WTC11 (cell line): ENCODE results near the gene DUSP1. TPM values are rescaled to one million over a fixed set of nuclear protein-coding genes. Genes with fewer than 3 reads are reported as not detected.

Source experiments
- ATAC-seq: fragments of 200-7000 bp; cut with Tn5 transposase; 2 replicates; pipeline ENCODE4 v1.10.0; 2021; ENCODE audit warnings: mild to moderate bottlenecking, moderate library complexity
- CTCF ChIA-PET: fragments of 300-600 bp; sonication (Branson Sonifier 250); formaldehyde crosslinking; loops from one replicate; lab custom pipeline; 2021; ENCODE audit warnings: antibody characterized with exemption; lab: Charles Lee
- POLR2A ChIA-PET: fragments of 350-600 bp; sonication (Branson Sonifier 250); formaldehyde crosslinking; loops from one replicate; lab custom pipeline; 2021; ENCODE audit warnings: antibody characterized with exemption; lab: Charles Lee
- DNase-seq: peaks from one replicate; pipeline ENCODE4 v3.0.0; 2021; ENCODE audit warnings: low spot score
- H3K27ac Mint-ChIP-seq: 2 replicates; pipeline ENCODE4 v1.8.0; 2021; ENCODE audit warnings: mixed read lengths
- H3K27me3 Mint-ChIP-seq: 2 replicates; pipeline ENCODE4 v1.8.0; 2021; ENCODE audit warnings: low read depth, mild to moderate bottlenecking, moderate library complexity, mixed read lengths
- H3K36me3 Mint-ChIP-seq: 2 replicates; pipeline ENCODE4 v1.8.0; 2021; ENCODE audit warnings: mixed read lengths
- H3K4me1 Mint-ChIP-seq: 2 replicates; pipeline ENCODE4 v1.8.0; 2022; ENCODE audit warnings: mixed read lengths
- H3K4me3 Mint-ChIP-seq: 2 replicates; pipeline ENCODE4 v1.8.0; 2021; ENCODE audit warnings: mild to moderate bottlenecking, moderate library complexity, mixed read lengths
- H3K9me3 Mint-ChIP-seq: 2 replicates; pipeline ENCODE4 v1.8.0; 2021; ENCODE audit warnings: mixed read lengths
- EMX1 ChIP-seq: fragments of 250-450 bp; sonication (Bioruptor Pico); IDR thresholded peaks from 2 replicates; pipeline ENCODE4 v1.8.0; 2021; ENCODE audit warnings: mild to moderate bottlenecking
- FOXK1 ChIP-seq: sonication (generic); formaldehyde crosslinking; IDR thresholded peaks from 2 replicates; pipeline ENCODE4 v1.8.0; 2022; ENCODE audit warnings: mild to moderate bottlenecking, moderate library complexity, missing genetic modification reagents
- GRHL2 ChIP-seq: fragments of 250-450 bp; sonication (Bioruptor Pico); IDR thresholded peaks from 2 replicates; pipeline ENCODE4 v1.8.0; 2022; ENCODE audit warnings: mild to moderate bottlenecking, moderate library complexity; ENCODE audit not compliant: insufficient replicate concordance, severe bottlenecking
- NFATC4 ChIP-seq: fragments of 250-450 bp; sonication (Bioruptor Pico); IDR thresholded peaks from 2 replicates; pipeline ENCODE4 v1.9.0; 2021; ENCODE audit warnings: mild to moderate bottlenecking
- ZBTB21 ChIP-seq: sonication (generic); formaldehyde crosslinking; IDR thresholded peaks from 2 replicates; pipeline ENCODE4 v1.8.1; 2023; ENCODE audit warnings: mild to moderate bottlenecking, missing genetic modification reagents, borderline replicate concordance
- ZNF232 ChIP-seq: sonication (generic); formaldehyde crosslinking; IDR thresholded peaks from 2 replicates; pipeline ENCODE4 v1.8.0; 2022; ENCODE audit warnings: mild to moderate bottlenecking, missing genetic modification reagents
- total RNA-seq: library from RNA; stranded (reverse); gene quantifications from 3 replicates; pipeline ENCODE4 v1.2.3, GENCODE V29; 2021
- TF ChIP-seq, protein P1 (sequence below): sonication (generic); formaldehyde crosslinking; IDR thresholded peaks from 2 replicates; pipeline ENCODE4 v1.8.0; 2022; ENCODE audit warnings: mild to moderate bottlenecking, missing genetic modification reagents
- TF ChIP-seq, protein P2 (sequence below): fragments of 250-450 bp; sonication (Bioruptor Pico); IDR thresholded peaks from 2 replicates; pipeline ENCODE4 v1.9.0; 2021; ENCODE audit warnings: moderate library complexity, mild to moderate bottlenecking, inconsistent platforms, borderline replicate concordance
- TF ChIP-seq, protein P3 (sequence below): fragments of 200-600 bp; IDR thresholded peaks from 2 replicates; pipeline ENCODE4 v1.8.0; 2022; ENCODE audit warnings: antibody characterized with exemption
- TF ChIP-seq, protein P4 (sequence below): sonication (generic); formaldehyde crosslinking; IDR thresholded peaks from 2 replicates; pipeline ENCODE4 v1.8.0; 2023; ENCODE audit warnings: missing genetic modification reagents, mild to moderate bottlenecking, borderline replicate concordance
- TF ChIP-seq, protein P5 (sequence below): fragments of 250-450 bp; sonication (Bioruptor Pico); conservative IDR thresholded peaks from 2 replicates; pipeline ENCODE4 v1.9.0; 2021; ENCODE audit warnings: mild to moderate bottlenecking
- TF ChIP-seq, protein P6 (sequence below): sonication (generic); formaldehyde crosslinking; conservative IDR thresholded peaks from 2 replicates; pipeline ENCODE4 v1.8.1; 2022; ENCODE audit warnings: mild to moderate bottlenecking, missing genetic modification reagents
- TF ChIP-seq, protein P7 (sequence below): sonication (generic); formaldehyde crosslinking; IDR thresholded peaks from 2 replicates; pipeline ENCODE4 v1.8.1; 2023; ENCODE audit warnings: mild to moderate bottlenecking, moderate library complexity, missing genetic modification reagents
- TF ChIP-seq, protein P8 (sequence below): sonication (generic); formaldehyde crosslinking; IDR thresholded peaks from 2 replicates; pipeline ENCODE4 v1.8.1; 2022; ENCODE audit warnings: mild to moderate bottlenecking, missing genetic modification reagents, moderate library complexity, borderline replicate concordance

DUSP1 gene
- total RNA-seq, 1 experiment from 2014 or later, result 9.5 TPM

DNA sequence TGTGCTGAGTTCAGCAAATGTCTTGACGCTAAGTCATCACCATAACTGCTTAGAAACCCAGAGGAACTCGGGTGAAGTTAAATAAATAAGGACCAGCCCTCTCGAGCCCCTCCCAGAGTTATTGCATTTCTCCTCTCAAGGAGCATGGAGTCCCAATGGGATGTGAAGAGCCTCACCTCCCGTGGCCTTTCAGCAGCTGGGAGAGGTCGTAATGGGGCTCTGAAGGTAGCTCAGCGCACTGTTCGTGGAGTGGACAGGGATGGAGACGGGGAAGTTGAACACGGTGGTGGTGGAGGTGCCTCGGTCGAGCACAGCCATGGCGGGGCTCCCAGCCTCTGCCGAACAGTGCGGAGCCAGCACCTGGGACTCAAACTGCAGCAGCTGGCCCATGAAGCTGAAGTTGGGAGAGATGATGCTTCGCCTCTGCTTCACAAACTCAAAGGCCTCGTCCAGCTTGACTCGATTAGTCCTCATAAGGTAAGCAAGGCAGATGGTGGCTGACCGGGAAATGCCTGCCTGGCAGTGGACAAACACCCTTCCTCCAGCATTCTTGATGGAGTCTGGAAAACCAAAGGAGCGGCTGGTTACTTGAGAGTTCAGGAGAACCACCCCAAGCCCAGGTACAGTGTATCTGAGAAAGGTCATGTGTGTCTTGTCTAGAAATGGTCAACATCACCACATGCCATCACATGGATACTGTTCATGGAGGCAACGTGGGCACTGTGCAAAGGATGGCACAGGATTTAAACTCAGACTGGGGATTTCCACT lies 2.2 kb downstream of the DUSP1 start:
- peaks cover 27% of the 10 kb centered on the region for H3K27me3 Mint-ChIP-seq
- no peaks in the 10 kb centered on the region for H3K9me3 Mint-ChIP-seq
- ATAC-seq (no peak), DNase-seq (no peak)
- no peak overlapping the region for H3K27ac Mint-ChIP-seq
- TF ChIP-seq, protein P1, sequence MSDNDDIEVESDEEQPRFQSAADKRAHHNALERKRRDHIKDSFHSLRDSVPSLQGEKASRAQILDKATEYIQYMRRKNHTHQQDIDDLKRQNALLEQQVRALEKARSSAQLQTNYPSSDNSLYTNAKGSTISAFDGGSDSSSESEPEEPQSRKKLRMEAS, result no peak
- TF ChIP-seq, protein P2, sequence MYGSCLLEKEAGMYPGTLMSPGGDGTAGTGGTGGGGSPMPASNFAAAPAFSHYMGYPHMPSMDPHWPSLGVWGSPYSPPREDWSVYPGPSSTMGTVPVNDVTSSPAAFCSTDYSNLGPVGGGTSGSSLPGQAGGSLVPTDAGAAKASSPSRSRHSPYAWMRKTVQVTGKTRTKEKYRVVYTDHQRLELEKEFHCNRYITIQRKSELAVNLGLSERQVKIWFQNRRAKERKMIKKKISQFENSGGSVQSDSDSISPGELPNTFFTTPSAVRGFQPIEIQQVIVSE (CRISPR knock-in tag), result no peak
- TF ChIP-seq EMX1 (CRISPR knock-in tag) (no peak), GRHL2 (CRISPR knock-in tag) (no peak), ZNF232 (CRISPR knock-in tag) (no peak), FOXK1 (CRISPR knock-in tag) (no peak), NFATC4 (CRISPR knock-in tag) (no peak), ZBTB21 (CRISPR knock-in tag) (no peak)
- TF ChIP-seq, protein P3, sequence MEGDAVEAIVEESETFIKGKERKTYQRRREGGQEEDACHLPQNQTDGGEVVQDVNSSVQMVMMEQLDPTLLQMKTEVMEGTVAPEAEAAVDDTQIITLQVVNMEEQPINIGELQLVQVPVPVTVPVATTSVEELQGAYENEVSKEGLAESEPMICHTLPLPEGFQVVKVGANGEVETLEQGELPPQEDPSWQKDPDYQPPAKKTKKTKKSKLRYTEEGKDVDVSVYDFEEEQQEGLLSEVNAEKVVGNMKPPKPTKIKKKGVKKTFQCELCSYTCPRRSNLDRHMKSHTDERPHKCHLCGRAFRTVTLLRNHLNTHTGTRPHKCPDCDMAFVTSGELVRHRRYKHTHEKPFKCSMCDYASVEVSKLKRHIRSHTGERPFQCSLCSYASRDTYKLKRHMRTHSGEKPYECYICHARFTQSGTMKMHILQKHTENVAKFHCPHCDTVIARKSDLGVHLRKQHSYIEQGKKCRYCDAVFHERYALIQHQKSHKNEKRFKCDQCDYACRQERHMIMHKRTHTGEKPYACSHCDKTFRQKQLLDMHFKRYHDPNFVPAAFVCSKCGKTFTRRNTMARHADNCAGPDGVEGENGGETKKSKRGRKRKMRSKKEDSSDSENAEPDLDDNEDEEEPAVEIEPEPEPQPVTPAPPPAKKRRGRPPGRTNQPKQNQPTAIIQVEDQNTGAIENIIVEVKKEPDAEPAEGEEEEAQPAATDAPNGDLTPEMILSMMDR, result no peak
- TF ChIP-seq, protein P4, sequence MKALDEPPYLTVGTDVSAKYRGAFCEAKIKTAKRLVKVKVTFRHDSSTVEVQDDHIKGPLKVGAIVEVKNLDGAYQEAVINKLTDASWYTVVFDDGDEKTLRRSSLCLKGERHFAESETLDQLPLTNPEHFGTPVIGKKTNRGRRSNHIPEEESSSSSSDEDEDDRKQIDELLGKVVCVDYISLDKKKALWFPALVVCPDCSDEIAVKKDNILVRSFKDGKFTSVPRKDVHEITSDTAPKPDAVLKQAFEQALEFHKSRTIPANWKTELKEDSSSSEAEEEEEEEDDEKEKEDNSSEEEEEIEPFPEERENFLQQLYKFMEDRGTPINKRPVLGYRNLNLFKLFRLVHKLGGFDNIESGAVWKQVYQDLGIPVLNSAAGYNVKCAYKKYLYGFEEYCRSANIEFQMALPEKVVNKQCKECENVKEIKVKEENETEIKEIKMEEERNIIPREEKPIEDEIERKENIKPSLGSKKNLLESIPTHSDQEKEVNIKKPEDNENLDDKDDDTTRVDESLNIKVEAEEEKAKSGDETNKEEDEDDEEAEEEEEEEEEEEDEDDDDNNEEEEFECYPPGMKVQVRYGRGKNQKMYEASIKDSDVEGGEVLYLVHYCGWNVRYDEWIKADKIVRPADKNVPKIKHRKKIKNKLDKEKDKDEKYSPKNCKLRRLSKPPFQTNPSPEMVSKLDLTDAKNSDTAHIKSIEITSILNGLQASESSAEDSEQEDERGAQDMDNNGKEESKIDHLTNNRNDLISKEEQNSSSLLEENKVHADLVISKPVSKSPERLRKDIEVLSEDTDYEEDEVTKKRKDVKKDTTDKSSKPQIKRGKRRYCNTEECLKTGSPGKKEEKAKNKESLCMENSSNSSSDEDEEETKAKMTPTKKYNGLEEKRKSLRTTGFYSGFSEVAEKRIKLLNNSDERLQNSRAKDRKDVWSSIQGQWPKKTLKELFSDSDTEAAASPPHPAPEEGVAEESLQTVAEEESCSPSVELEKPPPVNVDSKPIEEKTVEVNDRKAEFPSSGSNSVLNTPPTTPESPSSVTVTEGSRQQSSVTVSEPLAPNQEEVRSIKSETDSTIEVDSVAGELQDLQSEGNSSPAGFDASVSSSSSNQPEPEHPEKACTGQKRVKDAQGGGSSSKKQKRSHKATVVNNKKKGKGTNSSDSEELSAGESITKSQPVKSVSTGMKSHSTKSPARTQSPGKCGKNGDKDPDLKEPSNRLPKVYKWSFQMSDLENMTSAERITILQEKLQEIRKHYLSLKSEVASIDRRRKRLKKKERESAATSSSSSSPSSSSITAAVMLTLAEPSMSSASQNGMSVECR (CRISPR knock-in tag), result no peak
- TF ChIP-seq, protein P5, sequence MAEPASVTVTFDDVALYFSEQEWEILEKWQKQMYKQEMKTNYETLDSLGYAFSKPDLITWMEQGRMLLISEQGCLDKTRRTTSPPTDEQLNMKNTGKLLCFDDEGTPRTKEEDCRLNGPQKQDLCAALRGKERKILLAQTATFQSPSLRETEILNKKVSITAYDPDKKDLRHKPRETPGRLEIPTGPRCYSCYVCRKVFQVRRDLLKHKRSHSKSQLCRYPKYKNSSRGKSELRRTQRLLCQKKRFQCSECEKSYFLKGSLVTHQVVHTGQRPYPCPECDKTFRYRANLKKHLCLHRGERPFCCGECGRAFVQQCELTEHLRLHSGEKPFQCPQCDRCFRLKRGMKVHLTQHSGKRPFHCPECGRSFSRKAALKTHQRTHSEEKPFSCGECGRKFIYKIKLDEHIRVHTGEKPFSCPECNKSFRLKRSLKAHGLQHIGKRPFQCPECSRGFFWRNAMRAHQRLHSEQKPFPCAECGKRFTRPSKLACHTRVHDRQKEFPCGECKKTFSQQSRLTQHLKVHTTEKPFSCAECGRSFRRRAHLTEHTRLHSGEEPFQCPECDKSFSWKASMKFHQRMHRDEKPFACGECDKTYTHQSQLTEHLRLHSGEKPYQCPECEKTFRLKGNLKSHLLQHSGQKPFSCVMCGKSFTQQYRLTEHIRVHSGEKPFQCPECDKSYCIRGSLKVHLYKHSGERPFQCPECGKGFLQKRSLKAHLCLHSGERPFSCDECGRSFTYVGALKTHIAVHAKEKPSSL (CRISPR knock-in tag), result no peak
- TF ChIP-seq, protein P6, sequence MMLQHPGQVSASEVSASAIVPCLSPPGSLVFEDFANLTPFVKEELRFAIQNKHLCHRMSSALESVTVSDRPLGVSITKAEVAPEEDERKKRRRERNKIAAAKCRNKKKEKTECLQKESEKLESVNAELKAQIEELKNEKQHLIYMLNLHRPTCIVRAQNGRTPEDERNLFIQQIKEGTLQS (CRISPR knock-in tag), result no peak
- TF ChIP-seq, protein P7, sequence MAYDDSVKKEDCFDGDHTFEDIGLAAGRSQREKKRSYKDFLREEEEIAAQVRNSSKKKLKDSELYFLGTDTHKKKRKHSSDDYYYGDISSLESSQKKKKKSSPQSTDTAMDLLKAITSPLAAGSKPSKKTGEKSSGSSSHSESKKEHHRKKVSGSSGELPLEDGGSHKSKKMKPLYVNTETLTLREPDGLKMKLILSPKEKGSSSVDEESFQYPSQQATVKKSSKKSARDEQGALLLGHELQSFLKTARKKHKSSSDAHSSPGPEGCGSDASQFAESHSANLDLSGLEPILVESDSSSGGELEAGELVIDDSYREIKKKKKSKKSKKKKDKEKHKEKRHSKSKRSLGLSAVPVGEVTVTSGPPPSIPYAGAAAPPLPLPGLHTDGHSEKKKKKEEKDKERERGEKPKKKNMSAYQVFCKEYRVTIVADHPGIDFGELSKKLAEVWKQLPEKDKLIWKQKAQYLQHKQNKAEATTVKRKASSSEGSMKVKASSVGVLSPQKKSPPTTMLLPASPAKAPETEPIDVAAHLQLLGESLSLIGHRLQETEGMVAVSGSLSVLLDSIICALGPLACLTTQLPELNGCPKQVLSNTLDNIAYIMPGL (CRISPR knock-in tag), result no peak
- TF ChIP-seq, protein P8, sequence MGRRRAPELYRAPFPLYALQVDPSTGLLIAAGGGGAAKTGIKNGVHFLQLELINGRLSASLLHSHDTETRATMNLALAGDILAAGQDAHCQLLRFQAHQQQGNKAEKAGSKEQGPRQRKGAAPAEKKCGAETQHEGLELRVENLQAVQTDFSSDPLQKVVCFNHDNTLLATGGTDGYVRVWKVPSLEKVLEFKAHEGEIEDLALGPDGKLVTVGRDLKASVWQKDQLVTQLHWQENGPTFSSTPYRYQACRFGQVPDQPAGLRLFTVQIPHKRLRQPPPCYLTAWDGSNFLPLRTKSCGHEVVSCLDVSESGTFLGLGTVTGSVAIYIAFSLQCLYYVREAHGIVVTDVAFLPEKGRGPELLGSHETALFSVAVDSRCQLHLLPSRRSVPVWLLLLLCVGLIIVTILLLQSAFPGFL (CRISPR knock-in tag), result no peak
- TF ChIP-seq, all 79 proteins: peak for 0
- H3K4me1 Mint-ChIP-seq, result peaks cover 37% of the 10 kb centered on the region
- peaks cover 13% of the 10 kb centered on the region for H3K36me3 Mint-ChIP-seq
- ChIA-PET CTCF (interaction anchor here (4.6 to 5.2 kb wide), 2 partner anchors 52 to 54 kb away, joined by 63 to 72 read pairs; no protein-coding TSS in a partner anchor), POLR2A (interaction anchor here (1.3 kb wide), 1 partner anchor 42 kb away, joined by 3 read pairs; no protein-coding TSS in a partner anchor)
- H3K4me3 Mint-ChIP-seq, result peak overlapping the region; percentile 88
